Central memory CD8-positive, alpha-beta T cell (primary cell): ENCODE measurements around the gene SLC24A3.
A peak's percentile ranks its signal among the peaks of the same experiment; 100 is the strongest.

ENCODE experiments used
- ATAC-seq: fragments of 150-1000 bp; cut with Tn5 transposase; replicated peaks from 2 replicates; pipeline ENCODE4 v1.10.0; 2022; ENCODE audit warnings: mild to moderate bottlenecking, moderate FRiP score, moderate number of reproducible peaks; ENCODE audit not compliant: poor library complexity, severe bottlenecking; ENCODE audit errors: extremely low read depth
- DNase-seq, 2 donors: peaks; one replicate each; pipeline ENCODE4 v3.0.0; 2021; ENCODE audit warnings: low spot score in 2 of 2
- H3K27ac Mint-ChIP-seq: one replicate; pipeline ENCODE4 v1.8.0; 2022; ENCODE audit warnings: low read depth, mild to moderate bottlenecking, moderate library complexity, mixed read lengths
- H3K27me3 Mint-ChIP-seq: one replicate; pipeline ENCODE4 v1.8.0; 2022; ENCODE audit warnings: mixed read lengths
- H3K36me3 Mint-ChIP-seq: one replicate; pipeline ENCODE4 v1.8.0; 2022; ENCODE audit warnings: mild to moderate bottlenecking, moderate library complexity, mixed read lengths; ENCODE audit not compliant: insufficient read depth
- H3K4me1 Mint-ChIP-seq: one replicate; pipeline ENCODE4 v1.8.0; 2022; ENCODE audit warnings: mixed read lengths
- H3K4me3 Mint-ChIP-seq: one replicate; pipeline ENCODE4 v1.8.0; 2022; ENCODE audit warnings: mild to moderate bottlenecking, moderate library complexity, mixed read lengths
- H3K9me3 Mint-ChIP-seq: one replicate; pipeline ENCODE4 v1.8.0; 2022; ENCODE audit warnings: mixed read lengths

Gene SLC24A3

DNA sequence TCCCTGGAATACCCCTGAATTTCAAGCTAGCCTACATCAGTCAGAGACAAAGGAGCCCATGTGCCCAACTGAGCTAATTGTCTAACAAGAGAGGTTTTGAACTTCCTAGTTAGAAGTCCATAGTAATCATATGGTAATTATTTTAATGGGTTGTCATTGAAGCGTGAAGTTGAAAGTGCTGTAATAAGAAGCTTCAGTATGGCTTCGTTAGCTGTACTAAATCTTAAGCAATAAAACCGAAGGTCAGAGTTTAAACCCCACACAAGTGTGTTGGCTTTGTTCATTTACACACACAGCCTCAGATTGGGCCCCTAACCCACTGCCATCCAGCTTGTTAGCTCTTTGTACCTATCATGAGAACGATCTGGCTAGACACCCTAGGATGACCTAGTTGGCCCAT, 350.0 kb downstream of the SLC24A3 start:
- H3K27me3 Mint-ChIP-seq, result no peaks in the 10 kb centered on the region
- DNase-seq, result no peak
- H3K4me1 Mint-ChIP-seq, result no peaks in the 10 kb centered on the region
- H3K9me3 Mint-ChIP-seq, result no peaks in the 10 kb centered on the region
- ATAC-seq, result no peak
- peaks cover 1% of the 10 kb centered on the region for H3K36me3 Mint-ChIP-seq
- no peak overlapping the region for H3K4me3 Mint-ChIP-seq
- H3K27ac Mint-ChIP-seq, result no peak overlapping the region

DNA sequence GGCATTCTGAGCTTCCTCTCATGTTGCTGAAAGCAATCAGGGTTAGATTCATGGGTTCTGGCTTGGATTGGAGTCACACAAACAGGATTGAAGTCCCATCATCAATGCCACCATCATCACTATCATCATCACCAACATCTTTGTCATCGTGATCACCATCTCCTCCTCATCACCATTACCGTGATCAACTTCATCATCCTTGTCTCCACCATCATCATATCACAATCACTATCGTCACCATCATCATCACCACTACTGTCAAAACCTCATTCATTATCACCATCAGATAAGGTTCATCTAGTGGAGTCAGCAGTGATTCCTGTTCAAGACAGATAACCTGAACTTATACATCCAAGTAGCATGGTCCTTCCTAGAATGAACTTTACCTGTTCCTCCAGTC, 351.8 kb downstream of the SLC24A3 start:
- ATAC-seq, result no peak
- H3K9me3 Mint-ChIP-seq, result peaks cover 2% of the 10 kb centered on the region
- no peak overlapping the region for H3K27ac Mint-ChIP-seq
- no peak overlapping the region for H3K4me3 Mint-ChIP-seq
- H3K4me1 Mint-ChIP-seq, result no peaks in the 10 kb centered on the region
- no peak for DNase-seq
- H3K36me3 Mint-ChIP-seq, result peaks cover 1% of the 10 kb centered on the region
- no peaks in the 10 kb centered on the region for H3K27me3 Mint-ChIP-seq

DNA sequence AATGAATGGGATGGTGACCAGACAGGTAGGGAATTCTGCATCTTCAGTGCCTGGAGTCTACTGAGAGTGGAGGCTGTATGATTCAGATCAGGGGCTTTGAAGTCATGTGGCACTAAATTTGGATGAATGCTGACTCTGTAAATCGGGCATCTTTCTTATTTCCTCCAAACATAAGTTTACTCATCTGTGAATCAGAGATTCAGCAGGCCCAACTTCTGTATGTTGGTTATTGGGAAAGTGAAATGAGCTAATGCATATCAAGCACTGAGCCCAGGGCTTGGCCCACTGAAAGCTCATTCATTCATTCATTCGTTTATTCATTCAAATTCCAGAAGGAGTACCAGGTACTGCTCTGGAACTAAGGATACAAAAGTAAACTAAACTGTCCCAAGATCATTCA, 353.3 kb downstream of the SLC24A3 start:
- no peak for DNase-seq
- Mint-ChIP-seq H3K4me1 (no peaks in the 10 kb centered on the region), H3K9me3 (peaks cover 11% of the 10 kb centered on the region), H3K4me3 (no peak overlapping the region), H3K36me3 (peaks cover 1% of the 10 kb centered on the region), H3K27me3 (no peaks in the 10 kb centered on the region), H3K27ac (no peak overlapping the region)
- no peak for ATAC-seq

DNA sequence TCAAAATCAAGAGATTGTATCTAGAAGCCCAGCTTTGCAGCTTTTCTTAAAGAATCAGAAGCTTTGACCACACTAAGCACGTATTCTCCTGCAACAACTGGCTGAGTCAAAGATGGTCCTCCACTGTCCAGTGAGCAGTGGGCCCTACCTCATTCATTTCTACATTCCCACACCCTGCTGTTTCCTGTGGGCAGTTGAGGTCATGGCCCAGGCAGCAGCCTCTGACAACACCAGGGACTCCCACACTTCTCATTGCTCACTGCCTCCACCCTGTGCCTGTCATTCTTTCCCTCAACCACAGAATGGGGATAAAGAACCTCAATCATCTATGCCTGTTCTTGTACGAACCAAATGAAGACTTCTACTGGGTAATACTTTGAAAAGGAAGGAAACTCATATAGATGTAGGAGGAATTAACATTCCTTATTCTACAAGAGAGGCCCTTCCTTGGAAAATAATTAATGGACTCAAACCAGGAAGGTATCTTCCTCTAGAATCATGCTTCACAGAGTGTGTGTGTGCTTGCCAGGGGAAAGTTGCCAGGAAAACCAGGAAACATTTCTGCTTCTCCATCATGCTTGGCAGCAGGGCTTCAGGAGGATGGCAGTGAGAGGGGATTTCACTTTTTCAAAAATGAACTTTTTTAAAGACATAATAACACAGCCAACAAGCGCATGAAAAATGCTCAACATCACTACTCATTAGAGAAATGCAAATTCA, 353.9 kb downstream of the SLC24A3 start:
- ATAC-seq (no peak), DNase-seq (no peak)

DNA sequence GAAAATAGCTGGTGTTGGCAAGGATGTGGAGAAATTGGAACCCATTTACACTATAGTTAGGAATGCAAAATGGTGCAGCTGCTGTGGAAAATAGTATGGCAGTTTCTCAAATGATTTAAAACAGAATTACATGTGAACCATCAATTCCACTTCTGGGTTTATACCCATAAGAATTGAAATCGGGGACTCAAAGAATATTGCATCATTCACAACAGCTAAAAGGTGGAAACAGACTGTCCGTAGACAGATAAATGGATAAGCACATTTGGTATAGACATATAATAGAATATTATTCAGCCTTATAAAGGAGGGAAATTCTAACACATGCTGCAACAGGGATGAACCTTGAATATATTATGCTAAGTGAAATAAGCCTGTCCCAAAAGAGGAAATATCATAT, 355.7 kb downstream of the SLC24A3 start:
- H3K36me3 Mint-ChIP-seq, result peaks cover 1% of the 10 kb centered on the region

More for the DNA sequence above, 353.9 kb downstream of the SLC24A3 start:
- H3K4me3 Mint-ChIP-seq, result no peak overlapping the region
- no peaks in the 10 kb centered on the region for H3K27me3 Mint-ChIP-seq
- peaks cover 1% of the 10 kb centered on the region for H3K36me3 Mint-ChIP-seq
- H3K27ac Mint-ChIP-seq, result no peak overlapping the region
- no peaks in the 10 kb centered on the region for H3K4me1 Mint-ChIP-seq
- peaks cover 11% of the 10 kb centered on the region for H3K9me3 Mint-ChIP-seq

DNA sequence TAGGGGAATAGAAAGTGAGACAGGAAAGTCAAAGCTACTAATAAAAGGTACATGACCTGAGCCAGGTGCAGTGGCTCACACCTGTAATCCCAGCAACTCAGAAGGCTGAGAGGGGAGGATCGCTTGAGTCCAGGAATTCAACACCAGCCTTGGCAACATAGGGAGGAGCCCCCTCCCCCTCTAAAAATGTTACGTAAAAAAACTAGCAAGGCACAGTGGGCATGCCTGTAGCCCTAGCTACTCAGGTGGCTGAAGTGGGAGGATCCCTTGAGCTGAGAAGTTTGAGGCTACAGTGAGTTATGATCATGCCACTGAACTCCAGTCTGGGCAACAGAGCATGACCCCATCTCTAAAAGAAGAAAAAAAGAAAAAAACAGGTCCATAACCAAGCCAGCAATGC, 359.6 kb downstream of the SLC24A3 start:
- ATAC-seq (no peak), DNase-seq (no peak)
- Mint-ChIP-seq H3K9me3 (peaks cover 11% of the 10 kb centered on the region), H3K27ac (no peak overlapping the region), H3K27me3 (no peaks in the 10 kb centered on the region), H3K4me1 (no peaks in the 10 kb centered on the region), H3K36me3 (no peaks in the 10 kb centered on the region), H3K4me3 (no peak overlapping the region)

More for the DNA sequence above, 355.7 kb downstream of the SLC24A3 start:
- DNase-seq (no peak), ATAC-seq (no peak)
- Mint-ChIP-seq H3K4me1 (no peaks in the 10 kb centered on the region), H3K27me3 (no peaks in the 10 kb centered on the region), H3K9me3 (peaks cover 11% of the 10 kb centered on the region), H3K27ac (no peak overlapping the region), H3K4me3 (no peak overlapping the region)

DNA sequence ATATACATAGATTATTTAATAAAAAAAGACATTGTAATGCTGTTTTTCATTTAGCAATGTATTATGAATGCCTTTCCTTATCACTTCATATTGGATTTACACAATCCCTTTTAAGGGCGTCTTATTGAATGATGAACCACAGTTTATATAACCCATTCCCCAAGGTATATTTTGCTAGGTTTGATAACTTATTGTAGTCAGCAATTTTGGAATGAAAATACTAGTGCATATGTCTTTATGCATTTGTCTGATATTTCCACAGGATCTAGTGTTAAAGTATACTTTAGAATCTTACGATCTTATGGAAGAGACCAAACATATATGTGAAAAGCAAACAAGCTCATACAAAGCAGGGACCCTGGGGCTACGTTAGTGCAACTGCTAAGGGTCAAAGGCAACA, 365.2 kb downstream of the SLC24A3 start:
- Mint-ChIP-seq H3K36me3 (no peaks in the 10 kb centered on the region), H3K27ac (no peak overlapping the region), H3K9me3 (no peaks in the 10 kb centered on the region), H3K27me3 (no peaks in the 10 kb centered on the region), H3K4me1 (no peaks in the 10 kb centered on the region), H3K4me3 (no peak overlapping the region)
- no peak for DNase-seq
- ATAC-seq, result no peak

DNA sequence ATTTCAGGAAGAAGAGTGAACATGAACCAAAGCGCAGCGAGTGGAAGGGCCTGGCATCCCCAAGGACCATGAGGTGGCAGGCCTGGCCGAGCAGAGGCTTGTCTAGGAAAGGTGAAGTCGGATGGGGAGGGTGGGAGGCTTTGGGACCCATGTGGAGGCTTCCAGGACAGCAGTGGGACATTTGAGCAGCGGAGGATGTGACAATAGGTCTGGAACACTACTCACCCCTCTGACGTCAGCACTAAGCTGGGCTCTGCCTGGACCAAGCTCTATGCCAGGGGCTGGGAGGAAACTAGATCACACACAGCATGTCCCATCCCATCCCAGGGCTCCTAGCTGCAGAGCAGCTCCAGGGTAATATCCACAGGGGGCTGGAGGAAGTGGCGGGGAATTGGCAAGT, 370.3 kb downstream of the SLC24A3 start:
- DNase-seq (no peak), ATAC-seq (no peak)
- Mint-ChIP-seq H3K27ac (no peak overlapping the region), H3K4me1 (no peaks in the 10 kb centered on the region), H3K27me3 (no peaks in the 10 kb centered on the region), H3K4me3 (no peak overlapping the region), H3K36me3 (no peaks in the 10 kb centered on the region), H3K9me3 (no peaks in the 10 kb centered on the region)

DNA sequence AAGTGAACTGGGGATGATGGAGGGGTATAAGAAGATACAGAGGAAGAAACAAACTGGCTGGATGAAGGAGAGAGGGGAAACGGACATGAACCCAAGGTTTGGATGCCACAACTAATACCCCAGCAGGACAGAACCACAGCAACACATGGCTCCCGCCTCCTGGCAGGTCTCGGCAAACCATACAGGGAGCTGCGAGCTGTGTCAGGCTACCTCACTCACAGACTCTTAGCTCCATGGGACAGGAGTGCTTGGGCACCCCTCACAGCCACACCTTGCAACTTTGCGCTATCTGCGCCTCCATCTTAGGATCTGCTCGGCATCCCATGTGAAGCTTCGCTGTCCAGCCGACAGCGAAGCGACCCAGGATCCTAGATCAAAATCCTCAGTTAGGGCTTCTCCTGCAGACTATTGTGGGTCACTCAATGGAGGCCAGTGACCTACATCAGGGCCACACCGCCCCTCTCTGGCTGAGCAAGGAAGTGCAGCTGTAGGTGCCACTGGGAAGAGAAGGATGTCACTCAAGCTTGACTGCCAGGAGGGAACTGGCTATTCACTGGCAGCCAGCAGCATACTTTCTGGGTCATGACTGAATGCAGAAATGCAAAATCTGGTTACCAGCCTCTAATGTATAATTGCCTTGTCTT, 371.2 kb downstream of the SLC24A3 start:
- ATAC-seq (no peak), DNase-seq (peak in 1 of 2 donors; percentile 13)
- Mint-ChIP-seq H3K27ac (no peak overlapping the region), H3K4me3 (no peak overlapping the region), H3K9me3 (no peaks in the 10 kb centered on the region), H3K27me3 (no peaks in the 10 kb centered on the region), H3K4me1 (no peaks in the 10 kb centered on the region), H3K36me3 (no peaks in the 10 kb centered on the region)

DNA sequence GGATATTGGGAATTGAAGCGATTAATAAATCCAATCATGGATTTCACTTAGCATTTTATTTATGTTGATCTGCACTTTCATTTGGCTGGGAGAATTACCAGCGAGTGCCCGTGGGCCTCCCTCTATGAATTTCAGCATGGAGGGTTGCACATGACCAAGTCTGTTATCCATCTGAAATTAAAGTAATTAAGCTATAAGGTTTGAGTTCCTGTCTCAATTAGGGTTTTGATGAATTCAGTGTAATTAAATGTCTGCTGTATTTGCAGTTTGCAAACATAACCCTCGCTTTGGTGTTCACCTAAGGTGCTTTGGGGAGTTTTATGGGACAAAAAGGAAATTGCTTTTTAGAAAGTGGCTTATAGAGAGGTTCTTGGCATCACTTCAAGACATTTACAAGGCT, 375.8 kb downstream of the SLC24A3 start:
- Mint-ChIP-seq H3K36me3 (no peaks in the 10 kb centered on the region), H3K9me3 (peaks cover 10% of the 10 kb centered on the region), H3K4me1 (no peaks in the 10 kb centered on the region), H3K4me3 (no peak overlapping the region), H3K27ac (no peak overlapping the region), H3K27me3 (no peaks in the 10 kb centered on the region)
- DNase-seq (no peak), ATAC-seq (no peak)

DNA sequence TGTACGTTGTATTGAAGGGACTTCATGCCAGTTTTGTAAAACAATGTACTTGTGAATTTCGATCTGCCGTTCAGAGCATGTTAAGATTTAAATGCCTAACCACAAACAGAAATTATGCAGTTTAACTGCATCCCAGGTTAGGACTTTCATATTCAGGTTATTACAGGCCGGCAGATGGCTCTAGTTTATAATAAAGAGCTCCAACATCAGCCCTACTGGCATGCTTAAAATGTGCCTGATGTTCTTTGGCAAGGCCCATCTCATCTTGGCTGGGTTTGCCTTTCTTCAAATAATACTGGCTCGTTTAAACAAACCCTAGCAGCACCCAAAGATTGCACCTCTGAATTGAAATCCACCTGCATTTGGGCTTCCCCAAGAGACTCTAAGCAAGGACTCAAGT, 376.3 kb downstream of the SLC24A3 start:
- DNase-seq (no peak), ATAC-seq (no peak)
- H3K27me3 Mint-ChIP-seq, result no peaks in the 10 kb centered on the region
- no peak overlapping the region for H3K4me3 Mint-ChIP-seq
- no peaks in the 10 kb centered on the region for H3K4me1 Mint-ChIP-seq
- no peaks in the 10 kb centered on the region for H3K36me3 Mint-ChIP-seq
- H3K27ac Mint-ChIP-seq, result no peak overlapping the region
- H3K9me3 Mint-ChIP-seq, result peaks cover 10% of the 10 kb centered on the region

DNA sequence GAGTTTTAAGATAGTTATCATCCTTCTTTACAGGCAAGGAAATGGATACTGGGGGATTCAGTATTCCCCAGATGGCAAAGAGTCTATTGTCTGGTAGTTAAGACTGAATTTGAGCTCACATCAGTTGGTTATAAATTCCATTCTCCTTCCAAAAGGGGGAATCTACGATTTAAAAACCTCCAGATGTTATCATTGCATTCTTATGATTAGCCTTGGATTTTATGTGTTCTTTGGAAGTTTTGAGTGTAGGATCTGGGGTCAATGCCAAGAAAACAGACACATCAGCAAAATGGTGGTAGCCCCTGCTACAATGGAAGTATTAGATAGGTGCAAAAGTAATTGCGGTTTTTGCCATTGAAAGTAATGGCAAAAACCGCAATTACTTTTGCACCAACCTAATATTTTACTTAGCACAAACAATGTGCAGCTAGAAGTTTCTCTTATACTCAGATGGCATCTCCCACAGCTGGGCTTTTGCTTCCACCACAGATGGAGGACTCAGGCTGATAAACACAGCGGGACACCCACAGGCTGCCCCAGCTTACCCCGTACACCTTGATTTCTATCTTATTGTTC, 377.4 kb downstream of the SLC24A3 start:
- no peaks in the 10 kb centered on the region for H3K36me3 Mint-ChIP-seq
- H3K27ac Mint-ChIP-seq, result no peak overlapping the region
- peaks cover 10% of the 10 kb centered on the region for H3K9me3 Mint-ChIP-seq
- H3K4me1 Mint-ChIP-seq, result no peaks in the 10 kb centered on the region
- ATAC-seq, result no peak
- no peak for DNase-seq
- H3K27me3 Mint-ChIP-seq, result no peaks in the 10 kb centered on the region
- no peak overlapping the region for H3K4me3 Mint-ChIP-seq

DNA sequence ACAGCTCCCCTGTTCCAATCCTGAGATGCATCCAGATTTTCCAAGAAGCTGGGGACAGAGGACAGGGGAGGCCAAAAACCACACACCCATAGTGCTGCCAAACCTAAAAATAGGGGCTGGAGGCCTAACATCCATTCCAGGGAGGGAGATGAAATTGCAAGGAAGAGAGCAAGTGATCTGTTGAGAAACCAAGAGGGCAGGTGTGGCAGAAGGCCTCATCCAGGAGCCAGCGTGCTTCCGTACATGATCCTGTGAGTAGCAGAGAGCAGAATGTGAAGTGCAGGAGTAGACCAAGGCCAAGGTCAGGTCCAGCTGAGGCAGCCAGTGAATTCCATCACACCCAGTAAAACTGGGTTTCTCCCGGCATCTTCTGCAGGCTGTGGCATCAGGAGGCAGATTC, 377.9 kb downstream of the SLC24A3 start:
- no peaks in the 10 kb centered on the region for H3K27me3 Mint-ChIP-seq
- H3K36me3 Mint-ChIP-seq, result no peaks in the 10 kb centered on the region
- no peak overlapping the region for H3K27ac Mint-ChIP-seq
- no peaks in the 10 kb centered on the region for H3K4me1 Mint-ChIP-seq
- no peak for DNase-seq
- no peak for ATAC-seq
- H3K4me3 Mint-ChIP-seq, result no peak overlapping the region
- H3K9me3 Mint-ChIP-seq, result peaks cover 10% of the 10 kb centered on the region
